ENCODE results near the gene PCNX1. TPM values are rescaled to one million over a fixed set of nuclear protein-coding genes. Genes with fewer than 3 reads are reported as not detected.
A peak's percentile ranks its signal among the peaks of the same experiment; 100 is the strongest.

Gene PCNX1
- total and polyA plus RNA-seq, 12 donors: 4.5 to 66.6 (median 47.7) TPM

DNA sequence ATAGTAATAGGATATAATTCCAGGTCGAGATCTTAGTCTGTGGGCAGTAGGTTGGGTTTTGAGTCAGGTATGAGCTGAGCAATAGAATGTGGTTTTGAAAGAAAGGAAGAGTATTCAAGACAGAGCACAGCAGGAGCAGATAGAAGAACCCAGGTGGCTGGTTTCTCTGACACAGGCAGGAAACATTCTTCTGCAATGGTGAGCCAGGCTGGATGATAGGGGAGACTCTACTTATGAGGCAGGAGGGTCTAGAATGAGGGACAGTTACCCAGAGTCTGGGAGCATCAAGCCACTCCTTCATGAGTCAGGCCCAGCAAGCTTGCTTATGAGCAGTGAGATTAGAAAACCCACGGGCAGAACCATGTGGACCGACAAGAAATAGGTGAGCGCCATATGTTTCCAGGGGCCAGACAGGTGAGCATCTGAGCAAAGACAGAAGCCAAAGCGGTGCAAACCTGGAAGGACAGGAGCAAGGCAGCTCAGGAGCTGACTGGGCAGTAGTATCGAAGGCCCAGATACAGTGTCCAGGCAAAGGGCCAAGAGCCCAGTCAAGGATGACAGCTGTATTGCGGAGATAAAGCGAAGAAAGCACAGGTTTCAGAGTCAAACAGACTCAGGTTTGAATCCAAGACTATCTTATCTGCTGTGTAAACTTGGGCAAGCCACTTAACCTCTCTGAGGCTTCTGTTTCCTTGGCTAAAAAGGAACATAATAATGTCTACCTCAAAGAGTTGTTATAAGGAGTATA is 22.5 kb upstream of the PCNX1 start:
- no peak for DNase-seq
- H3K4me3 ChIP-seq: no peak overlapping the region
- no peak for TF ChIP-seq CTCF (IDR thresholded peaks at IDR 0.05)
- intact Hi-C loops (cut with DNase I): no loop called here
- 82 to 90% methylated on average over 8 of the region's 8 CpGs for WGBS, 2 donors
- no peaks in the 10 kb centered on the region for H3K9me3 ChIP-seq
- no peaks in the 10 kb centered on the region for H3K27me3 ChIP-seq
- no peak for ATAC-seq
- peaks cover 0 to 83% (median 5%) of the 10 kb centered on the region in 9 donors for H3K4me1 ChIP-seq
- H3K27ac ChIP-seq: peak overlapping the region in 1 of 10 donors; percentile 85
- no peaks in the 10 kb centered on the region for H3K36me3 ChIP-seq

GRCh38 chr14:70885343-70886022 is 21.8 kb upstream of the PCNX1 start:
- Histone ChIP-seq H3K27me3 (no peaks in the 10 kb centered on the region), H3K4me3 (no peak overlapping the region), H3K27ac (peak overlapping the region in 1 of 10 donors; percentile 87), H3K4me1 (peaks cover 0 to 83% (median 5%) of the 10 kb centered on the region in 9 donors), H3K9me3 (no peaks in the 10 kb centered on the region), H3K36me3 (no peaks in the 10 kb centered on the region)
- 86 to 87% methylated on average over 5 of the region's 5 CpGs for WGBS, 2 donors
- TF ChIP-seq CTCF (IDR thresholded peaks at IDR 0.05): no peak
- intact Hi-C loops (cut with DNase I): no loop called here
- ATAC-seq: no peak
- DNase-seq: no peak

- Histone ChIP-seq H3K27me3 (no peaks in the 10 kb centered on the region), H3K36me3 (no peaks in the 10 kb centered on the region), H3K4me3 (no peak overlapping the region), H3K9me3 (no peaks in the 10 kb centered on the region), H3K27ac (peak overlapping the region in 2 of 10 donors; percentile 10 to 87), H3K4me1 (peaks cover 0 to 83% (median 5%) of the 10 kb centered on the region in 9 donors)
- TF ChIP-seq CTCF (IDR thresholded peaks at IDR 0.05): no peak
- peak in 1 of 8 donors; percentile 7 for ATAC-seq
- DNase-seq: no peak
- intact Hi-C loops (cut with DNase I): no loop called here
- WGBS, 2 donors: 70 to 79% methylated on average over 5 of the region's 5 CpGs
Observed at GRCh38 chr14:70886421-70887206, 20.6 kb upstream of the PCNX1 start.

GRCh38 chr14:70887207-70887681 is 20.0 kb upstream of the PCNX1 start:
- peak in 2 of 8 donors; percentile 62 to 66 for ATAC-seq
- TF ChIP-seq CTCF (IDR thresholded peaks at IDR 0.05): no peak
- Histone ChIP-seq H3K27me3 (no peaks in the 10 kb centered on the region), H3K9me3 (no peaks in the 10 kb centered on the region), H3K4me3 (no peak overlapping the region), H3K36me3 (no peaks in the 10 kb centered on the region), H3K27ac (peak overlapping the region in 1 of 10 donors; percentile 87), H3K4me1 (peaks cover 0 to 76% (median 5%) of the 10 kb centered on the region in 9 donors)
- no peak for DNase-seq
- WGBS, 2 donors: 46 to 54% methylated on average over 3 of the region's 3 CpGs
- intact Hi-C loops (cut with DNase I): no loop called here
